GM21619 (cell line): ENCODE results near the gene CCDC30.

Experiments used
- ATAC-seq: cut with Tn5 transposase; IDR thresholded peaks from one replicate; pipeline ENCODE4 v1.9.1; 2021; ENCODE audit not compliant: unreplicated experiment

Gene CCDC30

GRCh38 chr1:42462828-42463763, at the start of gene CCDC30:
Gene CCDC30 (plus strand): TSS chr1:42463286. CDS start chr1:42480552, 17,266 bp downstream.
- peak; percentile 98 for ATAC-seq

GRCh38 chr1:42414551-42415496, 48.3 kb upstream of the CCDC30 start:
- no peak for ATAC-seq

- no peak for ATAC-seq
Measured at GRCh38 chr1:42417166-42417565, 45.9 kb upstream of the CCDC30 start.

- no peak for ATAC-seq
Measured at GRCh38 chr1:42418516-42418915, 44.6 kb upstream of the CCDC30 start.

- ATAC-seq = no peak
Measured at GRCh38 chr1:42419126-42419821, 43.8 kb upstream of the CCDC30 start.

GRCh38 chr1:42420121-42420520, 43.0 kb upstream of the CCDC30 start:
- no peak for ATAC-seq

GRCh38 chr1:42420911-42421585, 42.0 kb upstream of the CCDC30 start:
- ATAC-seq = no peak

GRCh38 chr1:42422737-42423136, 40.3 kb upstream of the CCDC30 start:
- ATAC-seq = no peak

GRCh38 chr1:42423681-42424080, 39.4 kb upstream of the CCDC30 start:
- ATAC-seq = no peak

- no peak for ATAC-seq
Measured at GRCh38 chr1:42424201-42424600, 38.9 kb upstream of the CCDC30 start.

GRCh38 chr1:42427240-42427639, 35.8 kb upstream of the CCDC30 start:
- no peak for ATAC-seq

GRCh38 chr1:42429603-42430002, 33.5 kb upstream of the CCDC30 start:
- ATAC-seq = no peak

GRCh38 chr1:42430286-42431135, 32.6 kb upstream of the CCDC30 start:
- no peak for ATAC-seq

- no peak for ATAC-seq
Measured at GRCh38 chr1:42431514-42431913, 31.6 kb upstream of the CCDC30 start.

- no peak for ATAC-seq
Measured at GRCh38 chr1:42432714-42433113, 30.4 kb upstream of the CCDC30 start.

- no peak for ATAC-seq
Measured at GRCh38 chr1:42433369-42433768, 29.7 kb upstream of the CCDC30 start.

- no peak for ATAC-seq
Measured at GRCh38 chr1:42434340-42434739, 28.7 kb upstream of the CCDC30 start.

- no peak for ATAC-seq
Measured at GRCh38 chr1:42439940-42440339, 23.1 kb upstream of the CCDC30 start.

- ATAC-seq = no peak
Measured at GRCh38 chr1:42442662-42443061, 20.4 kb upstream of the CCDC30 start.

GRCh38 chr1:42449256-42449655, 13.8 kb upstream of the CCDC30 start:
- no peak for ATAC-seq
